Adipose tissue (tissue), 3 donors: Measurements from ENCODE around the gene CKMT1A. TPM values are rescaled to one million over a fixed set of nuclear protein-coding genes. Genes with fewer than 3 reads are reported as not detected.
"Not testable (repeated sequence)": the region's sequence is repeated elsewhere in the genome, so short reads cannot be mapped to it uniquely, and the experiment has no call there.

Experiments used
- H3K27ac ChIP-seq: one replicate; pipeline ENCODE4 v1.5.1; 2013; ENCODE audit warnings: low read depth, low read length
- WGBS, 3 donors: extraction: QIAGEN DNeasy Blood & Tissue Kit; methylation state at CpG; one replicate each; pipeline ENCODE4 v1.1.7; 2013; 5-methylcytosine and 5-hydroxymethylcytosine counted together
- polyA plus RNA-seq, 3 donors: library from polyadenylated mRNA; stranded (reverse); fragments of 200-250 nt; gene quantifications; one replicate each; pipeline ENCODE4 v1.2.3, GENCODE V29; 2013
- donor health status: healthy with polysubstance abuse.
- donor health status: Bipolar disorder and iron deficiency.
- donor health status: healthy.

The CKMT1A gene
- polyA plus RNA-seq = 1 to 10 TPM; 1.6 to 5.8 (median 3.6) TPM

GRCh38 chr15:43693148-43694022 lies at the start of gene CKMT1A:
TSS of gene CKMT1A (plus strand) at chr15:43693859. CDS start at chr15:43694051, 192 bp downstream.
- no CpG with 5 or more reads among the region's 43 CpGs for WGBS, 3 donors
- H3K27ac ChIP-seq = not testable (repeated sequence)

GRCh38 chr15:43648649-43649429 lies 44.8 kb upstream of the CKMT1A start, which contains the start of gene CATSPER2:
TSS of gene CATSPER2 (minus strand) at chr15:43648844. CDS start at chr15:43648061, 783 bp downstream.
- no peak within 1 kb of the TSS for H3K27ac ChIP-seq
- WGBS, 3 donors = 87 to 91% (median 88%) methylated on average over 63 to 85 of the region's 85 CpGs

- H3K27ac ChIP-seq = not testable (repeated sequence)
- WGBS, 3 donors = 89 to 98% (median 95%) methylated on average over 8 to 16 of the region's 16 CpGs
Measured at GRCh38 chr15:43649430-43649926, 44.2 kb upstream of the CKMT1A start.

GRCh38 chr15:43659727-43660126 lies 33.9 kb upstream of the CKMT1A start:
- 100% methylated on average over 1 to 5 of the region's 10 CpGs for WGBS, 3 donors
- H3K27ac ChIP-seq = not testable (repeated sequence)

- not testable (repeated sequence) for H3K27ac ChIP-seq
- 87 to 100% methylated on average over 1 of the region's 2 CpGs; no CpG with 5 or more reads in 1 of the 3 donors for WGBS, 3 donors
Measured at GRCh38 chr15:43662293-43662692, 31.4 kb upstream of the CKMT1A start.

GRCh38 chr15:43663333-43663732 lies 30.3 kb upstream of the CKMT1A start:
- WGBS, 3 donors = no CpG with 5 or more reads among the region's 8 CpGs
- H3K27ac ChIP-seq = not testable (repeated sequence)

- H3K27ac ChIP-seq = not testable (repeated sequence)
- whole genome bisulfite sequencing, 3 donors = no CpG with 5 or more reads among the region's 1 CpG
Measured at GRCh38 chr15:43666177-43666576, 27.5 kb upstream of the CKMT1A start.

- H3K27ac ChIP-seq = not testable (repeated sequence)
- WGBS, 3 donors = no CpG with 5 or more reads among the region's 1 CpG
Measured at GRCh38 chr15:43674175-43674574, 19.5 kb upstream of the CKMT1A start.

GRCh38 chr15:43689604-43690301 lies 3.9 kb upstream of the CKMT1A start:
- WGBS, 3 donors = no CpG with 5 or more reads among the region's 54 CpGs
- H3K27ac ChIP-seq = not testable (repeated sequence)

- 0 to 38% methylated on average over 1 to 3 of the region's 7 CpGs; no CpG with 5 or more reads in 1 of the 3 donors for WGBS, 3 donors
- not testable (repeated sequence) for H3K27ac ChIP-seq
Measured at GRCh38 chr15:43692679-43693078, 980 bp upstream of the CKMT1A start.

GRCh38 chr15:43702174-43702573 lies 8.5 kb downstream of the CKMT1A start:
- H3K27ac ChIP-seq = no peak overlapping the region
- 79 to 86% (median 84%) methylated on average over 7 of the region's 7 CpGs for WGBS, 3 donors

- 64 to 68% (median 64%) methylated on average over 8 of the region's 8 CpGs for WGBS, 3 donors
- H3K27ac ChIP-seq = no peak overlapping the region
Measured at GRCh38 chr15:43702701-43703424, 9.2 kb downstream of the CKMT1A start.

- 70 to 83% (median 82%) methylated on average over 1 of the region's 12 CpGs for WGBS, 3 donors
- H3K27ac ChIP-seq = not testable (repeated sequence)
Measured at GRCh38 chr15:43710431-43711131, 16.9 kb downstream of the CKMT1A start.

- 74 to 79% (median 76%) methylated on average over 4 of the region's 4 CpGs for WGBS, 3 donors
- H3K27ac ChIP-seq = no peak overlapping the region
Measured at GRCh38 chr15:43723151-43723550, 29.5 kb downstream of the CKMT1A start.

GRCh38 chr15:43726306-43726705 lies 32.6 kb downstream of the CKMT1A start:
- H3K27ac ChIP-seq = not testable (repeated sequence)
- 91 to 100% (median 97%) methylated on average over 1 of the region's 1 CpG for WGBS, 3 donors

- 29 to 67% (median 46%) methylated on average over 1 of the region's 1 CpG for WGBS, 3 donors
- H3K27ac ChIP-seq = not testable (repeated sequence)
Measured at GRCh38 chr15:43728053-43728725, 34.5 kb downstream of the CKMT1A start.

GRCh38 chr15:43735416-43735815 lies 41.8 kb downstream of the CKMT1A start:
- H3K27ac ChIP-seq = no peak overlapping the region
- WGBS, 3 donors = 84 to 89% (median 85%) methylated on average over 6 of the region's 6 CpGs
